Measurements from ENCODE around the gene TTLL5. TPM values are rescaled to one million over a fixed set of nuclear protein-coding genes. Genes with fewer than 3 reads are reported as not detected.

The TTLL5 gene
- 53.1 TPM for total RNA-seq

GRCh38 chr14:75660630-75661498, at the start of gene TTLL5, which contains the start of gene ERG28:
TSS of gene TTLL5 (plus strand) at chr14:75661246. CDS start at chr14:75663150, 1,904 bp downstream.
TSS of gene ERG28 (minus strand) at chr14:75660876. CDS start at chr14:75657502, 3,374 bp downstream.

GRCh38 chr14:75981426-75982265, 320.6 kb downstream of the TTLL5 start, which contains the start of gene TGFB3:
TSS of gene TGFB3 (minus strand) at chr14:75981995. CDS start at chr14:75980893, 1,102 bp downstream.

GRCh38 chr14:75985618-75986438, 324.8 kb downstream of the TTLL5 start, which contains the start of gene IFT43:
TSS of gene IFT43 (plus strand) at chr14:75985763. CDS start at chr14:75985787, 24 bp downstream.

Other genes with a start within 250 kb of the TTLL5 start
- 49.3 TPM for gene JDP2, start 233.2 kb upstream of the TTLL5 start, total RNA-seq
- gene BATF, start 138.8 kb upstream of the TTLL5 start, total RNA-seq = 2.1 TPM
- 8.2 TPM for gene FLVCR2, start 82.6 kb upstream of the TTLL5 start, total RNA-seq
- 7.5 TPM for gene ERG28, start 370 bp upstream of the TTLL5 start, total RNA-seq